ENCODE data around the gene MGAT4B. TPM values are rescaled to one million over a fixed set of nuclear protein-coding genes. Genes with fewer than 3 reads are reported as not detected.
A peak's percentile ranks its signal among the peaks of the same experiment; 100 is the strongest.

MGAT4B gene
- polyA plus RNA-seq, 1 donor from 2014 or later = 12.0 TPM

GRCh38 chr5:179820127-179820482 is 13.4 kb upstream of the MGAT4B start:
- no peaks in the 10 kb centered on the region for H3K27me3 Mint-ChIP-seq
- no peaks in the 10 kb centered on the region for H3K36me3 Mint-ChIP-seq
- H3K4me3 Mint-ChIP-seq = peak overlapping the region; percentile 75 to 94 (median 90)
- H3K4me1 Mint-ChIP-seq = peaks cover 13 to 33% (median 15%) of the 10 kb centered on the region in 3 donors
- H3K9me3 Mint-ChIP-seq = no peaks in the 10 kb centered on the region
- peak overlapping the region; percentile 97 to 100 (median 100) for H3K27ac Mint-ChIP-seq

DNA sequence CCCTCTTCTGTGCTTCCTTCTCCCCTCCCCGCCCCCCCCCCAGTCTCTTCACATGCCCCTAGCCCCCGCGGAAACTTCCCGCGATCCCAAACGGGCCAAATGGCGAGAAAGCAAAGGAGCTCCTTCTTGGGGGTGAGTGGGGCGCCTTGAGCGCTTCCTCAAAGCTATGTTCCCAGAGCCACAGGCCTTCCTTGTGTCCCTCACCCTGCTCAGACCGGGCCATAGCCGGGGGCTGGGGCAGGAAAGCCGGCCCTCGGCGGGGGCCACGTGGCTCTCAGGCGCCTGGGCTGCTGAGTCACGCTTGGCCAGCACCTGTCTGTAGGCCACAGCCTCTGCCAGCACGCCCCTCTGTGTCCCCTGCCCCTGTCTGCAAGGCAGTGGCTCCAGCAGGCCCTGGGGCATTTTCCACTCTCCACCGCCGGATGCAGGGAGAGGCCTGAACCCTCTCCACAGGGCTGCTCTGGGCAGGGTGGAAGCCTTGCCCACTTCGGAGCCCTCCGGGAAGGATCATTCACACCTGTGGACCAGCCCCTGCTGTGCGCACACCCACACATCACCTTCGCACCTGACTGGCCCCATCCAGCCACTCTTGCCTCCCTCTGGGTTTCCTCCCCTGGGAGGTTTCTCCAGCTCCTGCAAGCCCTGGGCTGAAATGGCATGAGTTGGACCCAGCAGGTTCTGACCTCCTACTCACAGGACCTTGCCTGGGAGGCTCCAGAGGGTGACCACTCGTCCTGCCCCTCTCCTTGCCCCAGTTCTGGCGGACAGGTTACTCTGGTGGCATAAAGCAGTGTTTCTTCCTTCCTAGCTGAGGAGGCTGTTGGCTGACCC is 12.8 kb upstream of the MGAT4B start:
- Mint-ChIP-seq H3K4me3 (peak overlapping the region; percentile 75 to 94 (median 90)), H3K36me3 (no peaks in the 10 kb centered on the region), H3K27me3 (no peaks in the 10 kb centered on the region), H3K9me3 (no peaks in the 10 kb centered on the region), H3K4me1 (peaks cover 13 to 30% (median 17%) of the 10 kb centered on the region in 3 donors), H3K27ac (peak overlapping the region; percentile 97 to 100 (median 100))

GRCh38 chr5:179818746-179819295 is 12.2 kb upstream of the MGAT4B start:
- no peaks in the 10 kb centered on the region for H3K27me3 Mint-ChIP-seq
- H3K36me3 Mint-ChIP-seq = no peaks in the 10 kb centered on the region
- peak overlapping the region; percentile 97 to 100 (median 100) for H3K27ac Mint-ChIP-seq
- H3K4me3 Mint-ChIP-seq = peak overlapping the region; percentile 80 to 95 (median 94)
- no peaks in the 10 kb centered on the region for H3K9me3 Mint-ChIP-seq
- peaks cover 13 to 29% (median 19%) of the 10 kb centered on the region in 3 donors for H3K4me1 Mint-ChIP-seq

- Mint-ChIP-seq H3K27me3 (no peaks in the 10 kb centered on the region), H3K27ac (peak overlapping the region; percentile 97 to 100 (median 100)), H3K9me3 (no peaks in the 10 kb centered on the region), H3K4me1 (peaks cover 13 to 27% (median 19%) of the 10 kb centered on the region in 3 donors), H3K4me3 (peak overlapping the region; percentile 80 to 95 (median 94)), H3K36me3 (no peaks in the 10 kb centered on the region)
Observed at GRCh38 chr5:179817890-179818745, 11.5 kb upstream of the MGAT4B start.

GRCh38 chr5:179817470-179817840 is 10.8 kb upstream of the MGAT4B start:
- H3K36me3 Mint-ChIP-seq = no peaks in the 10 kb centered on the region
- no peaks in the 10 kb centered on the region for H3K9me3 Mint-ChIP-seq
- no peaks in the 10 kb centered on the region for H3K27me3 Mint-ChIP-seq
- peaks cover 12 to 22% (median 19%) of the 10 kb centered on the region in 3 donors for H3K4me1 Mint-ChIP-seq
- H3K27ac Mint-ChIP-seq = peak overlapping the region; percentile 97 to 100 (median 100)
- H3K4me3 Mint-ChIP-seq = peak overlapping the region; percentile 30 to 94 (median 68)

DNA sequence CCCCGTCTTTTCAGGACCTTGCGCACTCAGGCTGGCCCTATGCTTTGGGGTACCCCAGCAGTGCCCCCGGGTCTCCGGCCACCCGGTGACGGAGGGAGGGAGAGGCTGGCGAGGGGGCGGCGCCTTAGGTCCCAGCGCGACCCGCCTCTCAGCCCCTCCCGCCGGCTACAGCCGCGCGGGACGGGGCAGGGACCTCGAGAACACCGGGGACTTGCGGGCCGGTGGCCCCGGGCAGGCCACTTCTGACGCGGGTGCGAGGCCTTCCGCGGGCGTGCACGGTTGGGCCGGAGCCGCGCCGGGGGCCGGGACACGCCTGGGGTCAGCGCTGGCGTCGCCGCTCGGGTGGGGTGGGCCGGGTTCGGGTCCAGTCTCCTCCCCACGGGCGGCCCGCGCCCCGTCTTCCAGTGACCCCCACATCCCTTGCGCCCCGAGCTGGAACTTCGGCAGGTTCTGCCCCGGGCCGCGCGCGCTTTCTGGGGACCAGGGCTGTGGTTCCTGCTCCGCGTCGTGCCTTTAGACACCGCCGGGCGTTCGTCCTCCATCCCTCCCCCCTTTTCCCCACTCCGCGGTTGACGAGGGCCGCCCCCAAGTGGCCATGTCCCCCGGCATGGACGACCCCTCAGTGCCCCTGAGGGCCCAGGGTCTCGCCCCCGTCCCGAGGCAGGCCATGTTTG is 10.3 kb upstream of the MGAT4B start:
- H3K36me3 Mint-ChIP-seq = no peaks in the 10 kb centered on the region
- H3K4me3 Mint-ChIP-seq = peak overlapping the region; percentile 30 to 94 (median 72)
- no peaks in the 10 kb centered on the region for H3K9me3 Mint-ChIP-seq
- H3K27me3 Mint-ChIP-seq = no peaks in the 10 kb centered on the region
- peaks cover 7 to 18% (median 17%) of the 10 kb centered on the region in 3 donors for H3K4me1 Mint-ChIP-seq
- peak overlapping the region in 2 of 3 donors; percentile 100 for H3K27ac Mint-ChIP-seq

DNA sequence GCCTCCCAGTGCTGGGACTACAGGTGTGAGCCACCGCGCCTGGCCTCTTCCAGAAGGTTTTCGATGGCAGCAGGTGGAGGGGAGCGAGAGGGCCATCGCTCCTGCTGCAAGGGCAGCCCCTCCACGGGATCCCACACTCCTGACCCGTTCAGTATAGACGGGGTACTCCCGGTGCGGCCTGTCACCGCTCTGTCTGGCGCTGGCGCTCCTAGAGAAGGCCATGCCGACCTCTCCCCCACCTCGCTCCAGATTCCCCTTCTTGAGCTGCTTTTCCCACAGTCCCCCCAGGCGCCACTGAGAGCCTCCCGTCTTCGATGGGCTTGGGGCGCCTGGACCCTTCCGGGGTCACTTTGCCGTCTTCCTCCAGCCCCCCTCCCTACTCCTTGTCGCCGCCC is 9.7 kb upstream of the MGAT4B start:
- Mint-ChIP-seq H3K27me3 (no peaks in the 10 kb centered on the region), H3K27ac (peak overlapping the region in 1 of 3 donors; percentile 76), H3K4me3 (peak overlapping the region in 3 of 4 donors; percentile 57 to 71 (median 68)), H3K36me3 (no peaks in the 10 kb centered on the region), H3K9me3 (no peaks in the 10 kb centered on the region), H3K4me1 (peaks cover 6 to 16% (median 14%) of the 10 kb centered on the region in 3 donors)

DNA sequence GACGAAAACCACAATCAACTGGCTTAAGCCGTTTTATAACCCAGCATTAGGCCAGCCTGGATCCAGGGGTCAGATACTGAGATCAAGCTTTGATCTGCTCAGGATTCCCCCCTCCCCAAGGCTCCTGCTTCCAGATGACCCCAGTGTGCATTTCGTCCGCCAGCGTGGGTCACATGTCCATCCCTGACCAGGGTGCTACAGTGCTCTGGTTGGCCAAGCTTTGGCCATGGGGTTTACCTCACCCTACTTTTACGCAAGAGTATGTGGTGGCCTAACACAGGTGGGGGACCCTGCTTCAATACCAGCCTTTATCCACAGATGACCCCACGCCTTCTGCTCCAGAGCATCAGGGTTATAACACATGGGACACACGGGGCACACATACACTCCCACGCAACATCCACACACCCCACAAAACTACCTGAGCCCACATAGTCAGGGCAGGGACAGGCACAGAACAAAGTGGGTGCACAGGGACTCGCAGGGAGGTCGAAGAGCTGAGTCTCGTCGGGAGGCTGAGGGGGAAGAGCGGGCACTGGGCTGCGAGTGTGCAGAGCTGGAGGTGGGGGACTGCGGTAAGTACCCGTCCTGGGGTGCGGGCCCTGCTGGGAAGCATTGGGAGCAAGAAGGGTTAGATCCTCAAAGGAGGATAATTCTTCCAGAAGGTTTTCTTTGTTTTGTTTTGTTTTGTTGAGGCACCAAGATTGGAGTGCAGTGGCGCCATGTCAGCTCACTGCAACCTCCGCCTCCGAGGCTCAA is 9.0 kb upstream of the MGAT4B start:
- no peaks in the 10 kb centered on the region for H3K36me3 Mint-ChIP-seq
- peak overlapping the region in 1 of 3 donors; percentile 67 for H3K27ac Mint-ChIP-seq
- H3K4me3 Mint-ChIP-seq = peak overlapping the region in 3 of 4 donors; percentile 27 to 82 (median 71)
- H3K9me3 Mint-ChIP-seq = no peaks in the 10 kb centered on the region
- no peaks in the 10 kb centered on the region for H3K27me3 Mint-ChIP-seq
- peaks cover 6 to 16% (median 14%) of the 10 kb centered on the region in 3 donors for H3K4me1 Mint-ChIP-seq

DNA sequence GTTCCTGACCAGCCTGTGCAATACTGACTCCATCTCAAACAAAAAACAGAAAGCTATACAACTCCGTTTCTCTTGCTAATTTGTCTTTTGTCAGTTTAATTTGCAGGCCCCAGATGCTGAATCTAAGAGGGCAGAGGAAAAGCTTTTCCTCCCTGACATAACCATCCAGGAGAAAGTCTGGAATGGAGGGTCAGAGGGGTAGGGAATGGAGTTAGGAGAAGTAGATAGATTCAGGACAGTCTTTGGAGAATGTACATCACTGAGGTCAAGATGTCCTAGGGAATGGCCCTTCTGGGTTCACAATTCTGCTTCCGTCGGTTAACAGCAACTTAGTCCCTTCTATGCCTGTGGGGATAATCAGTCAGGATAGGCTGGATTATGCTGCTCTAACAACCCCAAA is 7.4 kb upstream of the MGAT4B start:
- Mint-ChIP-seq H3K36me3 (no peaks in the 10 kb centered on the region), H3K27ac (peak overlapping the region in 1 of 3 donors; percentile 84), H3K27me3 (no peaks in the 10 kb centered on the region), H3K9me3 (no peaks in the 10 kb centered on the region), H3K4me1 (peaks cover 6 to 10% (median 9%) of the 10 kb centered on the region in 3 donors), H3K4me3 (peak overlapping the region in 2 of 4 donors; percentile 65 to 82)

GRCh38 chr5:179812997-179813607 is 6.4 kb upstream of the MGAT4B start:
- H3K4me3 Mint-ChIP-seq = peak overlapping the region in 1 of 4 donors; percentile 35
- H3K9me3 Mint-ChIP-seq = no peaks in the 10 kb centered on the region
- H3K27me3 Mint-ChIP-seq = no peaks in the 10 kb centered on the region
- no peaks in the 10 kb centered on the region for H3K36me3 Mint-ChIP-seq
- peaks cover 4 to 6% (median 5%) of the 10 kb centered on the region in 3 donors for H3K4me1 Mint-ChIP-seq
- H3K27ac Mint-ChIP-seq = peak overlapping the region in 1 of 3 donors; percentile 60

DNA sequence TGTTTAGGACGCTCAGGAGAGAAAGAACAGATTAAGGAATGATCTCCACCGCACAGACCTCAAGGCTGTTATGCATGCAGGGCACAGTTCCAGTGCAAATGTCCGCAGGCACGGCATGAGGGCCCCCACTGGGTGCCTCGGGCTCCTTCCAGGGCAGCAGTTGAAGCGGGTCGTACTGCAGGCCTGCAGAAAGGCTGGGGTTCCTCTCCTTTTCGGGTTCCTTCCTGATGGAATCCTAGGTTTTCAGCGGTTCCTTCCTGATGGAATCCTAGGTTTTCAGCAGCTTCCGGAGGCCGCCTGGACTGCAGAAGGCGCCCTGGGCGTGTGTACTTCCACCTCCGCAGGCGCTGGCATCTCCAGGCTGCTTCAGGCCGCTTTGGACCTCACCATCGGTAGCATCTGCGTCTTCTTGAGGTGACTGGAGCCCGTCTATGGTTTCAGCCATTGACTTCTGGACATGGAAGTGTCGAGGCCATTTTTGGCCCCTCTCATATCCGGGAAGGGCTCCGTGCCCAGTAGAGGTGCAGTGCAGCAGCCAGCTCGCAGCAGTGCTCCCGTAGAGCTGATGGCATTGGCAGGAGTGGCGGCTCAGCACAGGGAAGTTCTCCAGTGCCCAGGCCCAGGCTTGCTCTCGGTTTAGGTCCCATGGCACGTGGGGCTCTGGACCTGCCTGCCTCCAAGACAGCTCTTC is 5.6 kb upstream of the MGAT4B start:
- H3K4me1 Mint-ChIP-seq = peaks cover 0 to 5% (median 3%) of the 10 kb centered on the region in 3 donors
- peak overlapping the region in 1 of 3 donors; percentile 60 for H3K27ac Mint-ChIP-seq
- peak overlapping the region in 1 of 4 donors; percentile 35 for H3K4me3 Mint-ChIP-seq
- H3K9me3 Mint-ChIP-seq = no peaks in the 10 kb centered on the region
- no peaks in the 10 kb centered on the region for H3K27me3 Mint-ChIP-seq
- H3K36me3 Mint-ChIP-seq = no peaks in the 10 kb centered on the region

DNA sequence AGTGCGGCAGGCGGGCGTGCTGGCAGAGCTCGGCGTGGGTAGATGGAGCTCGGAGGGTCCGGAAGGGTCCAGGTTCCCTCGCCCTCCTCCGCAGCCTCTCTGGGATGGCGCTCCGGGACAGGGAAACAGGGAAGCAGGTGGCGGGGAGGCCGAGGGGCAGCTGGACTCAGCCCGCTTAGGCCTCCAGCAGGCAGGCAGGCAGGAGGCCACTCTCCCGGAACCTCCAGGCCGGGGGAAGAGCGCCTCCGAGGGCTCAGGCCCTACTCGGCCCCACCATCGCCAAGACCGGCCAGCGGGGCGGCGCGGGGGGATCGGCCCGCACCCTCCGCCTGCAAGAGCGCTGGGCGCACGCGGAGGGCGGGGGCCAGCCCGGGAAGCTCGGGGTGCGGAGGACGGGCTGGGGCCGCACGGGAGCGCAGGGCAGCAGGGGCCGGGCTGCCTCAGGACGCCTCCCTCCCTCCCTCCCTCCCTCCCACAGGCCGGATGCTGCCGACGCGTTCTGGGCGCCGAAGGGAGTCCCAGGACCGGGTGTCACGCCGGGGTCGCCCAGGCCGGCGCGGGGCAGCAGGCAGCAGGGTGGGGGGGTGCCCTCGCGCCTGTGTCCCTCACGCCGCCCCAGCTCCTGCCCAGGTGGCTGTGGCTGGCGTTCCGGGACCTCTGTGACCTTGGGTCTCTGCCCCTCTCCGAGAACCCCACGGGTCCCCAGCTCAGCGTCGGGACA is 977 bp downstream of the MGAT4B start:
- Mint-ChIP-seq H3K27ac (peak overlapping the region in 2 of 3 donors; percentile 67 to 81), H3K27me3 (no peaks in the 10 kb centered on the region), H3K4me1 (peaks cover 14 to 22% (median 21%) of the 10 kb centered on the region in 3 donors), H3K9me3 (no peaks in the 10 kb centered on the region), H3K36me3 (peaks cover 2% of the 10 kb centered on the region), H3K4me3 (peak overlapping the region; percentile 74 to 92 (median 84))

All from IgD-negative memory B cell (primary cell).